Superior temporal gyrus (tissue), 1 donor: ENCODE results near the gene DPYD.
"Not testable (repeated sequence)": the region's sequence is repeated elsewhere in the genome, so short reads cannot be mapped to it uniquely, and the experiment has no call there.

Experiments
- DNase-seq: peaks from one replicate; pipeline ENCODE4 v3.0.0-alpha.2; 2016; ENCODE audit errors: extremely low spot score

The DPYD gene

GRCh38 chr1:97365026-97365425 is 555.8 kb downstream of the DPYD start:
- no peak for DNase-seq

- DNase-seq: no peak
Observed at GRCh38 chr1:97364086-97364485, 556.7 kb downstream of the DPYD start.

GRCh38 chr1:97356309-97356708 is 564.5 kb downstream of the DPYD start:
- DNase-seq: no peak

GRCh38 chr1:97352936-97353382 is 567.9 kb downstream of the DPYD start:
- no peak for DNase-seq

- no peak for DNase-seq
Observed at GRCh38 chr1:97351846-97352245, 569.0 kb downstream of the DPYD start.

GRCh38 chr1:97350662-97351061 is 570.2 kb downstream of the DPYD start:
- no peak for DNase-seq

- DNase-seq: no peak
Observed at GRCh38 chr1:97350241-97350640, 570.6 kb downstream of the DPYD start.

GRCh38 chr1:97349794-97350193 is 571.0 kb downstream of the DPYD start:
- DNase-seq: not testable (repeated sequence)

GRCh38 chr1:97348599-97349265 is 572.1 kb downstream of the DPYD start:
- DNase-seq: no peak

GRCh38 chr1:97340951-97341350 is 579.9 kb downstream of the DPYD start:
- DNase-seq: no peak

GRCh38 chr1:97338347-97338746 is 582.5 kb downstream of the DPYD start:
- no peak for DNase-seq

GRCh38 chr1:97337250-97338030 is 583.4 kb downstream of the DPYD start:
- no peak for DNase-seq

- no peak for DNase-seq
Observed at GRCh38 chr1:97334454-97334853, 586.4 kb downstream of the DPYD start.

- DNase-seq: no peak
Observed at GRCh38 chr1:97332716-97333115, 588.1 kb downstream of the DPYD start.

- DNase-seq: no peak
Observed at GRCh38 chr1:97331165-97331564, 589.7 kb downstream of the DPYD start.

- DNase-seq: no peak
Observed at GRCh38 chr1:97314685-97315084, 606.1 kb downstream of the DPYD start.

GRCh38 chr1:97308131-97308530 is 612.7 kb downstream of the DPYD start:
- no peak for DNase-seq

- no peak for DNase-seq
Observed at GRCh38 chr1:97307568-97307967, 613.3 kb downstream of the DPYD start.

GRCh38 chr1:97307151-97307550 is 613.7 kb downstream of the DPYD start:
- DNase-seq: no peak

- DNase-seq: no peak
Observed at GRCh38 chr1:97306504-97306903, 614.3 kb downstream of the DPYD start.

GRCh38 chr1:97304366-97304765 is 616.5 kb downstream of the DPYD start:
- no peak for DNase-seq

- DNase-seq: no peak
Observed at GRCh38 chr1:97298966-97299365, 621.9 kb downstream of the DPYD start.

- no peak for DNase-seq
Observed at GRCh38 chr1:97297611-97298010, 623.2 kb downstream of the DPYD start.
